HL-60 (cell line): Measurements from ENCODE around the gene PSMD8.

Experiments used
- POLR2AphosphoS5 ChIP-seq: IDR thresholded peaks from 2 replicates; pipeline ENCODE4 v1.6.1; 2012; ENCODE audit warnings: low read depth
- TF ChIP-seq, protein P1 (sequence below): IDR thresholded peaks from 2 replicates; pipeline ENCODE4 v1.6.1; 2012; ENCODE audit warnings: low read depth; ENCODE audit not compliant: insufficient replicate concordance
- TF ChIP-seq, protein P2 (sequence below): IDR thresholded peaks from one replicate; pipeline ENCODE4 v1.5.1; 2011; ENCODE audit warnings: low read length, control low read depth, inconsistent platforms; ENCODE audit not compliant: insufficient read depth

DNA sequence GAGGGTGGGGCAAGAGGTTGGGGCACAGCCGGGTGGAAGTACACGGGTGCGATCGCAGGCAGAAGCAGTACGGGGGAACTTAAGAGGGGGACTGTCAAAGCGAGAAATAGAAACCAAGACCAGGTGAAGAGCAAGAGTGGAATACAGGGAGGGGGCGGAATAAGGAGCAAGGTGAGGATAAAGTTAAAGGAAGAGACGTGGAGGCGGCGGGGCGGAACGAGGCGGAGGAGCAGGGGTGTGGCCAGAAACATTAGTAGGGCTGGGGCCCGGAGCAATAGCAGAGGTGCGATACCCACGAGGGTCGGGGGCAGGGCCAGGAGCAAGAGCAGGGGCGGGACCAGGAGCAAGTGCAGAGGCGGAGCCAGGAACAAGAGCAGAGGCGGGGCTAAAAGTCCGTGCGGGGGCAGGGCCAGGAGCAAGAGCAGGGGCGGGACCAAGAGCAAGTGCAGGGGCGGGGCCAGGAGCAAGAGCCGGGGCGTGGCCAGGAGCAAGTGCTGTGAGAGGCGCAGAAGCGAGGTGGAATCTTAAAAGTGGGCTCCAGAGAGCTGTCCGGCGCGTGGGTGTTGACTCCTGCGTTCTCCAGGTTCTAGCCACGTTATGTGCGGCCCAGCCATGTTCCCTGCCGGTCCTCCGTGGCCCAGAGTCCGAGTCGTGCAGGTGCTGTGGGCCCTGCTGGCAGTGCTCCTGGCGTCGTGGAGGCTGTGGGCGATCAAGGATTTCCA, 37.6 kb upstream of the PSMD8 start:
- TF ChIP-seq, protein P1, sequence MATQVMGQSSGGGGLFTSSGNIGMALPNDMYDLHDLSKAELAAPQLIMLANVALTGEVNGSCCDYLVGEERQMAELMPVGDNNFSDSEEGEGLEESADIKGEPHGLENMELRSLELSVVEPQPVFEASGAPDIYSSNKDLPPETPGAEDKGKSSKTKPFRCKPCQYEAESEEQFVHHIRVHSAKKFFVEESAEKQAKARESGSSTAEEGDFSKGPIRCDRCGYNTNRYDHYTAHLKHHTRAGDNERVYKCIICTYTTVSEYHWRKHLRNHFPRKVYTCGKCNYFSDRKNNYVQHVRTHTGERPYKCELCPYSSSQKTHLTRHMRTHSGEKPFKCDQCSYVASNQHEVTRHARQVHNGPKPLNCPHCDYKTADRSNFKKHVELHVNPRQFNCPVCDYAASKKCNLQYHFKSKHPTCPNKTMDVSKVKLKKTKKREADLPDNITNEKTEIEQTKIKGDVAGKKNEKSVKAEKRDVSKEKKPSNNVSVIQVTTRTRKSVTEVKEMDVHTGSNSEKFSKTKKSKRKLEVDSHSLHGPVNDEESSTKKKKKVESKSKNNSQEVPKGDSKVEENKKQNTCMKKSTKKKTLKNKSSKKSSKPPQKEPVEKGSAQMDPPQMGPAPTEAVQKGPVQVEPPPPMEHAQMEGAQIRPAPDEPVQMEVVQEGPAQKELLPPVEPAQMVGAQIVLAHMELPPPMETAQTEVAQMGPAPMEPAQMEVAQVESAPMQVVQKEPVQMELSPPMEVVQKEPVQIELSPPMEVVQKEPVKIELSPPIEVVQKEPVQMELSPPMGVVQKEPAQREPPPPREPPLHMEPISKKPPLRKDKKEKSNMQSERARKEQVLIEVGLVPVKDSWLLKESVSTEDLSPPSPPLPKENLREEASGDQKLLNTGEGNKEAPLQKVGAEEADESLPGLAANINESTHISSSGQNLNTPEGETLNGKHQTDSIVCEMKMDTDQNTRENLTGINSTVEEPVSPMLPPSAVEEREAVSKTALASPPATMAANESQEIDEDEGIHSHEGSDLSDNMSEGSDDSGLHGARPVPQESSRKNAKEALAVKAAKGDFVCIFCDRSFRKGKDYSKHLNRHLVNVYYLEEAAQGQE = no peak
- TF ChIP-seq, protein P2, sequence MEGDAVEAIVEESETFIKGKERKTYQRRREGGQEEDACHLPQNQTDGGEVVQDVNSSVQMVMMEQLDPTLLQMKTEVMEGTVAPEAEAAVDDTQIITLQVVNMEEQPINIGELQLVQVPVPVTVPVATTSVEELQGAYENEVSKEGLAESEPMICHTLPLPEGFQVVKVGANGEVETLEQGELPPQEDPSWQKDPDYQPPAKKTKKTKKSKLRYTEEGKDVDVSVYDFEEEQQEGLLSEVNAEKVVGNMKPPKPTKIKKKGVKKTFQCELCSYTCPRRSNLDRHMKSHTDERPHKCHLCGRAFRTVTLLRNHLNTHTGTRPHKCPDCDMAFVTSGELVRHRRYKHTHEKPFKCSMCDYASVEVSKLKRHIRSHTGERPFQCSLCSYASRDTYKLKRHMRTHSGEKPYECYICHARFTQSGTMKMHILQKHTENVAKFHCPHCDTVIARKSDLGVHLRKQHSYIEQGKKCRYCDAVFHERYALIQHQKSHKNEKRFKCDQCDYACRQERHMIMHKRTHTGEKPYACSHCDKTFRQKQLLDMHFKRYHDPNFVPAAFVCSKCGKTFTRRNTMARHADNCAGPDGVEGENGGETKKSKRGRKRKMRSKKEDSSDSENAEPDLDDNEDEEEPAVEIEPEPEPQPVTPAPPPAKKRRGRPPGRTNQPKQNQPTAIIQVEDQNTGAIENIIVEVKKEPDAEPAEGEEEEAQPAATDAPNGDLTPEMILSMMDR = no peak
- TF ChIP-seq POLR2AphosphoS5 = no peak
